WTC11 (cell line): ENCODE data around the gene CD28. TPM values are rescaled to one million over a fixed set of nuclear protein-coding genes. Genes with fewer than 3 reads are reported as not detected.

Source experiments
- ATAC-seq: fragments of 200-7000 bp; cut with Tn5 transposase; 2 replicates; pipeline ENCODE4 v1.10.0; 2021; ENCODE audit warnings: mild to moderate bottlenecking, moderate library complexity
- Bru-seq: library from RNA; stranded (reverse); fragments of 400-500 nt; gene quantifications from one replicate; lab custom pipeline; 2021; lab: Mats Ljungman, UMichigan
- CTCF ChIA-PET: fragments of 300-600 bp; sonication (Branson Sonifier 250); formaldehyde crosslinking; loops from one replicate; lab custom pipeline; 2021; ENCODE audit warnings: antibody characterized with exemption; lab: Charles Lee
- POLR2A ChIA-PET: fragments of 350-600 bp; sonication (Branson Sonifier 250); formaldehyde crosslinking; loops from one replicate; lab custom pipeline; 2021; ENCODE audit warnings: antibody characterized with exemption; lab: Charles Lee
- DNase-seq: peaks from one replicate; pipeline ENCODE4 v3.0.0; 2021; ENCODE audit warnings: low spot score
- H3K27ac Mint-ChIP-seq: 2 replicates; pipeline ENCODE4 v1.8.0; 2021; ENCODE audit warnings: mixed read lengths
- H3K27me3 Mint-ChIP-seq: 2 replicates; pipeline ENCODE4 v1.8.0; 2021; ENCODE audit warnings: low read depth, mild to moderate bottlenecking, moderate library complexity, mixed read lengths
- H3K36me3 Mint-ChIP-seq: 2 replicates; pipeline ENCODE4 v1.8.0; 2021; ENCODE audit warnings: mixed read lengths
- H3K4me1 Mint-ChIP-seq: 2 replicates; pipeline ENCODE4 v1.8.0; 2022; ENCODE audit warnings: mixed read lengths
- H3K4me3 Mint-ChIP-seq: 2 replicates; pipeline ENCODE4 v1.8.0; 2021; ENCODE audit warnings: mild to moderate bottlenecking, moderate library complexity, mixed read lengths
- H3K9me3 Mint-ChIP-seq: 2 replicates; pipeline ENCODE4 v1.8.0; 2021; ENCODE audit warnings: mixed read lengths
- AFF4 ChIP-seq: sonication (generic); formaldehyde crosslinking; IDR thresholded peaks from 2 replicates; pipeline ENCODE4 v1.8.1; 2023; ENCODE audit warnings: mild to moderate bottlenecking, missing genetic modification reagents, borderline replicate concordance
- ARID4B ChIP-seq: sonication (generic); formaldehyde crosslinking; IDR thresholded peaks from 2 replicates; pipeline ENCODE4 v1.8.0; 2023; ENCODE audit warnings: missing genetic modification reagents, mild to moderate bottlenecking, borderline replicate concordance
- ATF3 ChIP-seq: sonication (generic); formaldehyde crosslinking; conservative IDR thresholded peaks from 2 replicates; pipeline ENCODE4 v1.8.1; 2022; ENCODE audit warnings: mild to moderate bottlenecking, missing genetic modification reagents
- CREM ChIP-seq: sonication (generic); formaldehyde crosslinking; IDR thresholded peaks from 2 replicates; pipeline ENCODE4 v1.8.1; 2022; ENCODE audit warnings: mild to moderate bottlenecking, missing genetic modification reagents, moderate library complexity
- ESRRA ChIP-seq: sonication (generic); formaldehyde crosslinking; IDR thresholded peaks from 2 replicates; pipeline ENCODE4 v1.8.1; 2022; ENCODE audit warnings: mild to moderate bottlenecking, missing genetic modification reagents, borderline replicate concordance
- GTF2I ChIP-seq: fragments of 250-450 bp; sonication (Bioruptor Pico); conservative IDR thresholded peaks from 2 replicates; pipeline ENCODE4 v1.4.0; 2021; ENCODE audit warnings: mild to moderate bottlenecking
- HMGA2 ChIP-seq: fragments of 250-450 bp; sonication (Bioruptor Pico); IDR thresholded peaks from 2 replicates; pipeline ENCODE4 v1.4.0; 2021; ENCODE audit warnings: mild to moderate bottlenecking, moderate library complexity
- IRF2 ChIP-seq: sonication (generic); formaldehyde crosslinking; IDR thresholded peaks from 2 replicates; pipeline ENCODE4 v1.8.0; 2022; ENCODE audit warnings: low read depth, missing genetic modification reagents, borderline replicate concordance
- MAX ChIP-seq: sonication (generic); formaldehyde crosslinking; IDR thresholded peaks from 2 replicates; pipeline ENCODE4 v1.8.0; 2022; ENCODE audit warnings: mild to moderate bottlenecking, missing genetic modification reagents
- MXD4 ChIP-seq: fragments of 250-450 bp; sonication (Bioruptor Pico); IDR thresholded peaks from 2 replicates; pipeline ENCODE4 v1.8.0; 2021; ENCODE audit warnings: mild to moderate bottlenecking, moderate library complexity, borderline replicate concordance
- NFE2L1 ChIP-seq: sonication (generic); formaldehyde crosslinking; IDR thresholded peaks from 2 replicates; pipeline ENCODE4 v1.8.1; 2023; ENCODE audit warnings: missing genetic modification reagents
- NR1H2 ChIP-seq: sonication (generic); formaldehyde crosslinking; IDR thresholded peaks from 2 replicates; pipeline ENCODE4 v1.9.0; 2021; ENCODE audit warnings: mild to moderate bottlenecking, moderate library complexity, missing genetic modification reagents
- RORB ChIP-seq: fragments of 250-450 bp; sonication (Bioruptor Pico); IDR thresholded peaks from 2 replicates; pipeline ENCODE4 v1.9.0; 2021; ENCODE audit warnings: mild to moderate bottlenecking
- STAT6 ChIP-seq: sonication (generic); formaldehyde crosslinking; conservative IDR thresholded peaks from 2 replicates; pipeline ENCODE4 v1.8.1; 2023; ENCODE audit warnings: mild to moderate bottlenecking, low read depth, missing genetic modification reagents, moderate library complexity
- TEAD4 ChIP-seq: sonication (generic); formaldehyde crosslinking; IDR thresholded peaks from 2 replicates; pipeline ENCODE4 v1.8.0; 2022; ENCODE audit warnings: mild to moderate bottlenecking, missing genetic modification reagents
- ZNF138 ChIP-seq: sonication (generic); formaldehyde crosslinking; conservative IDR thresholded peaks from 2 replicates; pipeline ENCODE4 v1.8.1; 2022; ENCODE audit warnings: mild to moderate bottlenecking, moderate library complexity, missing genetic modification reagents
- long read RNA-seq, 3 experiments: library from RNA in 1 of 3; library from capped mRNA in 1 of 3; library from polyadenylated mRNA in 1 of 3; unstranded in 2 of 3; stranded (forward) in 1 of 3; transcript quantifications; one replicate each; pipeline ENCODE4 v2.0.0, GENCODE V29; 2021
- total RNA-seq: library from RNA; stranded (reverse); gene quantifications from 3 replicates; pipeline ENCODE4 v1.2.3, GENCODE V29; 2021

The CD28 gene
- 0.11 to 0.50 TPM (median 0.16 TPM) in 3 replicates for total RNA-seq
- percentile 4 among the genes with signal in this experiment for Bru-seq, nascent RNA
- long read RNA-seq, experiment 1: 0 reads
- long read RNA-seq, experiment 2: 0 reads
- long read RNA-seq, experiment 3: 0 reads

GRCh38 chr2:203706403-203706802 lies at the start of gene CD28:
TSS of gene CD28 (plus strand) at chr2:203706639. CDS start at chr2:203706697, 58 bp downstream.
- POLR2A ChIA-PET: interaction anchor here (0.5 to 0.8 kb wide), 2 partner anchors 52 to 94 kb away, joined by 3 read pairs; no protein-coding TSS in a partner anchor
- ATAC-seq (no peak), DNase-seq (no peak)
- no peaks in the 10 kb centered on the region for H3K4me1 Mint-ChIP-seq
- no peak within 1 kb of the TSS for H3K4me3 Mint-ChIP-seq
- no peaks in the 10 kb centered on the region for H3K27me3 Mint-ChIP-seq
- CTCF ChIA-PET: interaction anchor here (0.6 kb wide), 1 partner anchor 471 kb away, joined by 3 read pairs; no protein-coding TSS in a partner anchor
- no peak within 1 kb of the TSS for H3K27ac Mint-ChIP-seq
- no peak for TF ChIP-seq IRF2 (CRISPR knock-in tag)
- no peak for TF ChIP-seq NFE2L1 (CRISPR knock-in tag)
- TF ChIP-seq TEAD4 (CRISPR knock-in tag): no peak
- TF ChIP-seq ATF3: no peak
- no peak for TF ChIP-seq ZNF138 (CRISPR knock-in tag)
- TF ChIP-seq GTF2I (CRISPR knock-in tag): no peak
- TF ChIP-seq HMGA2: no peak
- TF ChIP-seq NR1H2 (CRISPR knock-in tag): no peak
- TF ChIP-seq CREM (CRISPR knock-in tag): no peak
- no peak for TF ChIP-seq RORB
- no peak for TF ChIP-seq MAX (CRISPR knock-in tag)
- TF ChIP-seq MXD4 (CRISPR knock-in tag): no peak
- TF ChIP-seq ESRRA (CRISPR knock-in tag): no peak
- TF ChIP-seq STAT6 (CRISPR knock-in tag): no peak
- TF ChIP-seq AFF4 (CRISPR knock-in tag): no peak
- no peak for TF ChIP-seq ARID4B (CRISPR knock-in tag)
- H3K9me3 Mint-ChIP-seq: peaks cover 10% of the 10 kb centered on the region
- H3K36me3 Mint-ChIP-seq: no peaks in the 10 kb centered on the region
